Smooth muscle cell (in vitro differentiated cells): ENCODE measurements around the gene BICDL1. TPM values are rescaled to one million over a fixed set of nuclear protein-coding genes. Genes with fewer than 3 reads are reported as not detected.

Experiments used
- DNase-seq: peaks from one replicate; lab custom pipeline; 2025; ENCODE audit not compliant: unreplicated experiment; lab: John Stamatoyannopoulos, UW
- H2AFZ ChIP-seq: fragments of 200-600 bp; sonication (generic); 2 replicates; pipeline ENCODE4 v1.6.0; 2016; ENCODE audit warnings: antibody characterized with exemption, low read depth, mild to moderate bottlenecking
- H3F3A ChIP-seq: fragments of 200-600 bp; sonication (generic); 2 replicates; pipeline ENCODE4 v1.6.0; 2017; ENCODE audit warnings: antibody characterized with exemption, low read depth
- H3K27ac ChIP-seq: fragments of 200-600 bp; sonication (generic); 2 replicates; pipeline ENCODE4 v1.5.1; 2016; ENCODE audit warnings: low read depth, mild to moderate bottlenecking
- H3K27me3 ChIP-seq: fragments of 200-600 bp; sonication (generic); 2 replicates; pipeline ENCODE4 v1.6.1; 2016; ENCODE audit warnings: low read depth, mild to moderate bottlenecking
- H3K36me3 ChIP-seq: fragments of 200-600 bp; sonication (generic); 2 replicates; pipeline ENCODE4 v1.5.1; 2016; ENCODE audit warnings: low read depth
- H3K4me1 ChIP-seq: fragments of 200-600 bp; sonication (generic); 2 replicates; pipeline ENCODE4 v1.5.1; 2016; ENCODE audit warnings: low read depth
- H3K4me2 ChIP-seq: fragments of 200-600 bp; sonication (generic); 2 replicates; pipeline ENCODE4 v1.6.0; 2016; ENCODE audit warnings: mild to moderate bottlenecking
- H3K4me3 ChIP-seq: fragments of 200-600 bp; sonication (generic); 2 replicates; pipeline ENCODE4 v1.5.1; 2016; ENCODE audit warnings: mild to moderate bottlenecking
- H3K79me2 ChIP-seq: fragments of 200-600 bp; sonication (generic); 2 replicates; pipeline ENCODE4 v1.6.0; 2016; ENCODE audit warnings: low read depth, mild to moderate bottlenecking
- H3K9ac ChIP-seq: fragments of 200-600 bp; sonication (generic); 2 replicates; pipeline ENCODE4 v1.6.0; 2016; ENCODE audit warnings: low read depth
- H3K9me3 ChIP-seq: fragments of 200-600 bp; sonication (generic); replicated peaks from 2 replicates; pipeline ENCODE4 v1.5.1; 2016; ENCODE audit warnings: low read depth
- H4K20me1 ChIP-seq: fragments of 200-600 bp; sonication (generic); 2 replicates; pipeline ENCODE4 v1.6.0; 2016; ENCODE audit warnings: low read depth
- WGBS: methylation state at CpG from one replicate; pipeline ENCODE4 v1.1.7; 2016; ENCODE audit warnings: low lambda C conversion rate; 5-methylcytosine and 5-hydroxymethylcytosine counted together
- polyA plus RNA-seq: library from polyadenylated mRNA; unstranded; fragments of >200 nt; fragmentation: Nextera tagmentation; extraction: Ambion mirVana; gene quantifications from 2 replicates; pipeline ENCODE4 v1.2.1, GENCODE V29; 2016
- total RNA-seq: library from RNA; depleted of rRNA; stranded (reverse); fragments of >200 nt; gene quantifications from 2 replicates; pipeline ENCODE4 v1.2.3, GENCODE V29; 2014
- TF ChIP-seq, protein P1 (sequence below): fragments of 200-600 bp; sonication (generic); IDR thresholded peaks from 2 replicates; pipeline ENCODE4 v1.5.1; 2017; ENCODE audit warnings: borderline replicate concordance, mild to moderate bottlenecking, antibody characterized with exemption; ENCODE audit not compliant: insufficient read depth, poor library complexity, severe bottlenecking

The BICDL1 gene
- total and polyA plus RNA-seq, 2 experiments from 2014 or later: 0.43 to 1.7 TPM

DNA sequence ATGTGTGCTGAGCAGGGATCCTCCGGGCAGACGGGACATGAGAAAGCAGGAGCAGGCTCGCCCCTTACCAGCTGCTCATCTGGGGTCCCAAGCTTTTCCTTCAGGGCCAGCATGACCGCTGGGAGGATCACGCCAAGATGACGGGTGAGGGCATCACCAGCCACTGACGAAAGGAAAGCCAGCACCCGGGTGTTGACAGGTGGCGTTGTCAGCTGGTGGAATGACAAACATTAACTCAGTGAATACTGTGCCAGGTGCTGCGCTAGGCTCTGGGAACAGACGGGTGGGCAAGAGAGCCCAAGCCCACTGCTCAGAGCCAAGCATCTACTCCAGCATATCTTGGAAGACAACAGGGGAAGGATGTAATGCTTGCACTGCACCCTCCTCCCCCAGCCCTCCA is 148.8 kb downstream of the BICDL1 start:
- peaks cover 30% of the 10 kb centered on the region for H3K36me3 ChIP-seq
- TF ChIP-seq, protein P1, sequence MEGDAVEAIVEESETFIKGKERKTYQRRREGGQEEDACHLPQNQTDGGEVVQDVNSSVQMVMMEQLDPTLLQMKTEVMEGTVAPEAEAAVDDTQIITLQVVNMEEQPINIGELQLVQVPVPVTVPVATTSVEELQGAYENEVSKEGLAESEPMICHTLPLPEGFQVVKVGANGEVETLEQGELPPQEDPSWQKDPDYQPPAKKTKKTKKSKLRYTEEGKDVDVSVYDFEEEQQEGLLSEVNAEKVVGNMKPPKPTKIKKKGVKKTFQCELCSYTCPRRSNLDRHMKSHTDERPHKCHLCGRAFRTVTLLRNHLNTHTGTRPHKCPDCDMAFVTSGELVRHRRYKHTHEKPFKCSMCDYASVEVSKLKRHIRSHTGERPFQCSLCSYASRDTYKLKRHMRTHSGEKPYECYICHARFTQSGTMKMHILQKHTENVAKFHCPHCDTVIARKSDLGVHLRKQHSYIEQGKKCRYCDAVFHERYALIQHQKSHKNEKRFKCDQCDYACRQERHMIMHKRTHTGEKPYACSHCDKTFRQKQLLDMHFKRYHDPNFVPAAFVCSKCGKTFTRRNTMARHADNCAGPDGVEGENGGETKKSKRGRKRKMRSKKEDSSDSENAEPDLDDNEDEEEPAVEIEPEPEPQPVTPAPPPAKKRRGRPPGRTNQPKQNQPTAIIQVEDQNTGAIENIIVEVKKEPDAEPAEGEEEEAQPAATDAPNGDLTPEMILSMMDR: no peak
- WGBS: 96% methylated on average over 11 of the region's 11 CpGs
- peaks cover 10% of the 10 kb centered on the region for H4K20me1 ChIP-seq
- H3K4me1 ChIP-seq: no peaks in the 10 kb centered on the region
- no peaks in the 10 kb centered on the region for H3F3A ChIP-seq
- no peak for DNase-seq
- H3K27ac ChIP-seq: no peak overlapping the region
- H2AFZ ChIP-seq: no peak overlapping the region
- no peaks in the 10 kb centered on the region for H3K79me2 ChIP-seq
- no peak overlapping the region for H3K9ac ChIP-seq
- H3K9me3 ChIP-seq: no peaks in the 10 kb centered on the region
- H3K4me3 ChIP-seq: no peak overlapping the region
- H3K27me3 ChIP-seq: no peaks in the 10 kb centered on the region
- no peak overlapping the region for H3K4me2 ChIP-seq

GRCh38 chr12:120138366-120138765 is 149.3 kb downstream of the BICDL1 start:
- Histone ChIP-seq H3K79me2 (no peaks in the 10 kb centered on the region), H3K4me3 (no peak overlapping the region), H3K27ac (no peak overlapping the region), H3K4me2 (no peak overlapping the region), H3K36me3 (peaks cover 31% of the 10 kb centered on the region), H3K9ac (no peak overlapping the region), H3K4me1 (no peaks in the 10 kb centered on the region), H3F3A (no peaks in the 10 kb centered on the region), H4K20me1 (peaks cover 10% of the 10 kb centered on the region), H2AFZ (no peak overlapping the region), H3K27me3 (no peaks in the 10 kb centered on the region), H3K9me3 (no peaks in the 10 kb centered on the region)
- 95% methylated on average over 9 of the region's 9 CpGs for WGBS
- no peak for DNase-seq
- TF ChIP-seq, protein P1: no peak

GRCh38 chr12:120139958-120140357 is 150.9 kb downstream of the BICDL1 start:
- Histone ChIP-seq H2AFZ (no peak overlapping the region), H3K4me2 (no peak overlapping the region), H3K36me3 (peaks cover 27% of the 10 kb centered on the region), H3K9ac (no peak overlapping the region), H3F3A (no peaks in the 10 kb centered on the region), H3K4me1 (no peaks in the 10 kb centered on the region), H3K79me2 (no peaks in the 10 kb centered on the region), H3K27me3 (no peaks in the 10 kb centered on the region), H3K27ac (no peak overlapping the region), H4K20me1 (peaks cover 10% of the 10 kb centered on the region), H3K9me3 (no peaks in the 10 kb centered on the region), H3K4me3 (no peak overlapping the region)
- DNase-seq: no peak
- WGBS: 94% methylated on average over 5 of the region's 5 CpGs
- TF ChIP-seq, protein P1: no peak

DNA sequence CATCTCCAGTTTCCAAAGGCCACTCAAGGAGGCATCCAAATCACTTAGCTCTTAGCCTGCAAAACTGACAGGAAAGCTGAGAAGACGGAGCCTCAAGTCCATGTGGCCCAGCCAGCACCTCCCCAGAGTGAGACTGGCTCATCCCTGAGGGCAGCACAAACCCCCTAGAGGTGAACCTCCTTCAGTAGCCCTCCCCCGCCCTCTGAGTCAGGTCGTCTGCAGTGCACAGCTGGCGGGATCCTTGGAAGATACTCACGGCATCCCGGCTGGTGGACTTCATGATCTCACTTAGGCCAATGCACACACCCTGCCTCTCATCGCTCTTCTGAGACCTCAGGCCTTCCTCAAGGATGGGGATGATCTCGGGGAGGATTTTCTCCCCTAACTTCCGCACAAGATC is 151.6 kb downstream of the BICDL1 start:
- 91% methylated on average over 9 of the region's 9 CpGs for WGBS
- Histone ChIP-seq H3K27me3 (no peaks in the 10 kb centered on the region), H3K9me3 (no peaks in the 10 kb centered on the region), H3K36me3 (peaks cover 32% of the 10 kb centered on the region), H3F3A (no peaks in the 10 kb centered on the region), H3K4me3 (no peak overlapping the region), H3K9ac (no peak overlapping the region), H4K20me1 (peaks cover 10% of the 10 kb centered on the region), H3K27ac (no peak overlapping the region), H3K4me2 (no peak overlapping the region), H3K79me2 (no peaks in the 10 kb centered on the region), H2AFZ (no peak overlapping the region), H3K4me1 (no peaks in the 10 kb centered on the region)
- TF ChIP-seq, protein P1: no peak
- DNase-seq: no peak
